IMR-90 (cell line): Measurements from ENCODE around the gene SCIN. TPM values are rescaled to one million over a fixed set of nuclear protein-coding genes. Genes with fewer than 3 reads are reported as not detected.

Experiments used
- ATAC-seq: fragments of 200-7000 bp; cut with Tn5 transposase; 2 replicates; pipeline ENCODE4 v1.9.1; 2020; ENCODE audit warnings: low read depth, mild to moderate bottlenecking, moderate library complexity
- BruUV-seq: library from RNA; stranded (reverse); fragments of 400-500 nt; replicated peaks from 2 replicates; lab custom pipeline; 2021; lab: Mats Ljungman, UMichigan
- CTCF ChIA-PET: fragments of 300-600 bp; formaldehyde crosslinking; extraction: SDS; loops from one replicate; lab custom pipeline; 2021; ENCODE audit warnings: antibody characterized with exemption; lab: Yijun Ruan, JAX
- POLR2A ChIA-PET: fragments of 300-600 bp; sonication (Branson Sonifier 250); formaldehyde crosslinking; loops from one replicate; lab custom pipeline; 2022; ENCODE audit warnings: antibody characterized with exemption; ENCODE audit not compliant: unreplicated experiment; lab: Charles Lee
- DNase-seq: peaks from one replicate; pipeline ENCODE4 v3.0.0; 2013
- H2AFZ ChIP-seq: replicated peaks from 2 replicates; pipeline ENCODE3; 2013; ENCODE audit warnings: low read length, mild to moderate bottlenecking; ENCODE audit not compliant: poor library complexity
- H2AK5ac ChIP-seq: 2 replicates; pipeline ENCODE4 v1.6.1; 2013; ENCODE audit warnings: low read depth, low read length, inconsistent platforms
- H2AK9ac ChIP-seq: replicated peaks from 2 replicates; pipeline ENCODE3; 2013; ENCODE audit warnings: mild to moderate bottlenecking, low read depth, low read length, moderate library complexity; ENCODE audit not compliant: poor library complexity
- H2BK120ac ChIP-seq: 2 replicates; pipeline ENCODE4 v1.6.1; 2013; ENCODE audit warnings: low read depth, low read length, inconsistent platforms
- H2BK15ac ChIP-seq: 3 replicates; pipeline ENCODE4 v1.6.1; 2013; ENCODE audit warnings: low read depth, low read length, inconsistent platforms
- H2BK20ac ChIP-seq: 2 replicates; pipeline ENCODE4 v1.6.1; 2013; ENCODE audit warnings: low read depth, mild to moderate bottlenecking, inconsistent platforms, low read length, moderate library complexity
- H2BK5ac ChIP-seq: 2 replicates; pipeline ENCODE4 v1.6.1; 2013; ENCODE audit warnings: mild to moderate bottlenecking, low read depth, low read length, inconsistent platforms; ENCODE audit not compliant: poor library complexity, severe bottlenecking
- H3K14ac ChIP-seq: replicated peaks from 2 replicates; pipeline ENCODE4 v1.6.1; 2013; ENCODE audit warnings: low read depth, low read length, inconsistent platforms
- H3K18ac ChIP-seq: 2 replicates; pipeline ENCODE4 v1.6.1; 2013; ENCODE audit warnings: low read depth, low read length, control low read depth
- H3K23ac ChIP-seq: 2 replicates; pipeline ENCODE4 v1.6.1; 2013; ENCODE audit warnings: low read depth, low read length, inconsistent platforms
- H3K27ac ChIP-seq: 2 replicates; pipeline ENCODE4 v1.5.1; 2013; ENCODE audit warnings: mild to moderate bottlenecking, control low read depth, low read length; ENCODE audit not compliant: insufficient read depth
- H3K27me3 ChIP-seq: 2 replicates; pipeline ENCODE4 v1.6.1; 2013; ENCODE audit warnings: low read length; ENCODE audit not compliant: control insufficient read depth, insufficient read depth
- H3K36me3 ChIP-seq: 2 replicates; pipeline ENCODE4 v1.6.1; 2013; ENCODE audit warnings: low read length, mixed read lengths; ENCODE audit not compliant: control insufficient read depth, insufficient read depth
- H3K4ac ChIP-seq: 2 replicates; pipeline ENCODE4 v1.6.1; 2013; ENCODE audit warnings: low read depth, low read length, inconsistent platforms
- H3K4me1 ChIP-seq: 2 replicates; pipeline ENCODE4 v1.6.1; 2013; ENCODE audit warnings: low read length, mixed read lengths; ENCODE audit not compliant: control insufficient read depth, insufficient read depth
- H3K4me2 ChIP-seq: 2 replicates; pipeline ENCODE4 v1.6.1; 2013; ENCODE audit warnings: low read depth, mild to moderate bottlenecking, control low read depth, low read length, moderate library complexity
- H3K4me3 ChIP-seq: 2 replicates; pipeline ENCODE4 v1.5.1; 2013; ENCODE audit warnings: low read depth, mild to moderate bottlenecking, control low read depth, low read length, moderate library complexity; ENCODE audit not compliant: insufficient read depth
- H3K56ac ChIP-seq: 2 replicates; pipeline ENCODE4 v1.6.1; 2013; ENCODE audit warnings: low read length, inconsistent platforms; ENCODE audit not compliant: insufficient read depth; ENCODE audit errors: extremely low read depth
- H3K79me1 ChIP-seq, 2 experiments: 2 replicates each; pipeline ENCODE4 v1.6.1; 2013; ENCODE audit warnings: low read length in 2 of 2, inconsistent platforms in 1 of 2, low read depth in 1 of 2
- H3K9ac ChIP-seq: 2 replicates; pipeline ENCODE4 v1.6.1; 2013; ENCODE audit warnings: low read depth, low read length, control low read depth
- H3K9me1 ChIP-seq: 2 replicates; pipeline ENCODE4 v1.6.1; 2013; ENCODE audit warnings: low read length, inconsistent platforms; ENCODE audit not compliant: insufficient read depth
- H3K9me3 ChIP-seq: 2 replicates; pipeline ENCODE4 v1.6.1; 2013; ENCODE audit warnings: low read length; ENCODE audit not compliant: control insufficient read depth, insufficient read depth
- H4K20me1 ChIP-seq: 2 replicates; pipeline ENCODE4 v1.6.1; 2013; ENCODE audit warnings: low read length, inconsistent platforms; ENCODE audit not compliant: insufficient read depth
- H4K5ac ChIP-seq: 2 replicates; pipeline ENCODE4 v1.6.1; 2013; ENCODE audit warnings: mild to moderate bottlenecking, low read depth, low read length, control low read depth
- H4K8ac ChIP-seq, 2 experiments: 2 replicates each; pipeline ENCODE4 v1.6.1; 2013; ENCODE audit warnings: low read depth in 2 of 2, low read length in 2 of 2, control low read depth in 1 of 2, inconsistent platforms in 1 of 2
- H4K91ac ChIP-seq: 2 replicates; pipeline ENCODE4 v1.6.1; 2013; ENCODE audit warnings: low read depth, low read length, inconsistent platforms; ENCODE audit not compliant: insufficient read depth
- BHLHE40 ChIP-seq: fragments of 150-350 bp; IDR thresholded peaks from 2 replicates; pipeline ENCODE4 v1.6.1; 2016; ENCODE audit warnings: mild to moderate bottlenecking, low read depth, low read length
- CEBPB ChIP-seq: IDR thresholded peaks from 2 replicates; pipeline ENCODE4 v1.6.1; 2012; ENCODE audit warnings: low read depth, low read length, improper control_type of control experiment
- CHD1 ChIP-seq: IDR thresholded peaks from 2 replicates; pipeline ENCODE4 v1.6.1; 2012; ENCODE audit warnings: low read depth, low read length, improper control_type of control experiment
- CTCF ChIP-seq: conservative IDR thresholded peaks from 2 replicates; pipeline ENCODE4 v1.5.1; 2012; ENCODE audit warnings: mild to moderate bottlenecking, low read depth, low read length, improper control_type of control experiment
- ELK1 ChIP-seq: fragments of 150-350 bp; IDR thresholded peaks from 2 replicates; pipeline ENCODE4 v1.6.1; 2016; ENCODE audit warnings: low read depth, mild to moderate bottlenecking, low read length, moderate library complexity, borderline replicate concordance
- FOS ChIP-seq: fragments of 150-350 bp; IDR thresholded peaks from 2 replicates; pipeline ENCODE4 v1.6.1; 2016; ENCODE audit warnings: low read depth, low read length
- MAFK ChIP-seq: IDR thresholded peaks from 2 replicates; pipeline ENCODE4 v1.6.1; 2012; ENCODE audit warnings: low read depth, low read length, improper control_type of control experiment
- MAZ ChIP-seq: IDR thresholded peaks from 2 replicates; pipeline ENCODE4 v1.6.1; 2012; ENCODE audit warnings: low read depth, mild to moderate bottlenecking, low read length, improper control_type of control experiment, moderate library complexity, borderline replicate concordance
- MXI1 ChIP-seq: IDR thresholded peaks from 2 replicates; pipeline ENCODE4 v1.6.1; 2012; ENCODE audit warnings: low read depth, mild to moderate bottlenecking, low read length, moderate library complexity, borderline replicate concordance
- NFE2L2 ChIP-seq: fragments of 150-350 bp; IDR thresholded peaks from 2 replicates; pipeline ENCODE4 v1.6.1; 2016; ENCODE audit warnings: low read depth, mild to moderate bottlenecking, low read length
- POLR2A ChIP-seq: IDR thresholded peaks from 2 replicates; pipeline ENCODE4 v1.6.1; 2012; ENCODE audit warnings: mild to moderate bottlenecking, low read depth, low read length
- RAD21 ChIP-seq: IDR thresholded peaks from 2 replicates; pipeline ENCODE4 v1.6.1; 2012; ENCODE audit warnings: low read length, improper control_type of control experiment
- RCOR1 ChIP-seq: IDR thresholded peaks from 2 replicates; pipeline ENCODE4 v1.6.1; 2012; ENCODE audit warnings: mild to moderate bottlenecking, low read length, improper control_type of control experiment; ENCODE audit not compliant: insufficient replicate concordance
- RFX5 ChIP-seq: IDR thresholded peaks from 2 replicates; pipeline ENCODE4 v1.8.0; 2012; ENCODE audit warnings: low read depth, mild to moderate bottlenecking, low read length, moderate library complexity
- SMC3 ChIP-seq: fragments of 150-350 bp; IDR thresholded peaks from 2 replicates; pipeline ENCODE4 v1.6.1; 2016; ENCODE audit warnings: low read depth, mild to moderate bottlenecking, antibody characterized with exemption, low read length, moderate library complexity
- USF2 ChIP-seq: fragments of 150-350 bp; IDR thresholded peaks from 2 replicates; pipeline ENCODE4 v1.6.1; 2017; ENCODE audit warnings: mild to moderate bottlenecking, antibody characterized with exemption, low read length, low read depth
- WGBS, 2 experiments: methylation state at CpG; one replicate each; pipeline versions ENCODE4 v1.1.5 to v1.1.7; 2013; ENCODE audit warnings: missing lambda C conversion rate in 2 of 2; ENCODE audit not compliant: insufficient read length in 1 of 2; ENCODE audit errors: extremely low coverage in 2 of 2; 5-methylcytosine and 5-hydroxymethylcytosine counted together
- dilution Hi-C: fragments of 300-500 bp; cut with HindIII; formaldehyde crosslinking; loops from one replicate; pipeline ENCODE4 v1.14.3; 2018; ENCODE audit warnings: low sequenced_read_pairs; ENCODE audit not compliant: unreplicated experiment
- in situ Hi-C: fragments of 300-500 bp; cut with MboI; formaldehyde crosslinking; loops from 3 replicates; pipeline ENCODE4 v1.14.3; 2019; ENCODE audit warnings: low sequenced_read_pairs, inconsistent platforms, mixed read lengths
- intact Hi-C: fragments of 100-400 bp; cut with micrococcal nuclease; formaldehyde crosslinking; loops from 2 replicates; pipeline ENCODE4 v1.10.0; 2022
- polyA plus RNA-seq, 3 experiments: library from polyadenylated mRNA; depleted of rRNA; stranded (reverse); fragments of >200 nt; gene quantifications; 2 replicates each; pipeline ENCODE4 v1.2.3, GENCODE V29; 2012; ENCODE audit warnings: low replicate concordance in 1 of 3
- total RNA-seq: library from RNA; depleted of rRNA; stranded (reverse); fragments of >200 nt; gene quantifications from 2 replicates; pipeline ENCODE4 v1.2.3, GENCODE V29; 2012

SCIN gene
- total and polyA plus RNA-seq, 2 of the 4 experiments (the other 2 are of a cell fraction), result under 0.01 to 0.05 TPM

GRCh38 chr7:12650080-12650479, 79.6 kb downstream of the SCIN start:
- Histone ChIP-seq H3K36me3 (no peaks in the 10 kb centered on the region), H3K23ac (no peak overlapping the region), H3K9ac (no peak overlapping the region), H3K27ac (no peak overlapping the region), H3K4me3 (no peak overlapping the region), H2AFZ (no peak overlapping the region), H3K9me3 (peaks cover 3% of the 10 kb centered on the region; the same call in 1 of the 2 replicates), H3K4me1 (peaks cover 2% of the 10 kb centered on the region; the same call in 1 of the 2 replicates), H2BK5ac (no peak overlapping the region), H3K9me1 (no peaks in the 10 kb centered on the region), H2AK5ac (no peak overlapping the region), H3K4ac (no peak overlapping the region), H3K4me2 (no peak overlapping the region), H4K20me1 (no peaks in the 10 kb centered on the region), H2BK15ac (no peak overlapping the region), H3K18ac (no peak overlapping the region), H2BK120ac (no peak overlapping the region), H4K91ac (no peak overlapping the region), H2AK9ac (no peak overlapping the region), H4K5ac (no peak overlapping the region), H4K8ac (no peak overlapping the region), H3K14ac (no peak overlapping the region), H3K27me3 (no peaks in the 10 kb centered on the region), H2BK20ac (no peak overlapping the region), H3K56ac (no peak overlapping the region), H3K79me1 (no peaks in the 10 kb centered on the region)
- TF ChIP-seq CTCF, result no peak
- TF ChIP-seq USF2, result no peak
- no peak for TF ChIP-seq MAFK
- no peak for TF ChIP-seq RCOR1
- no peak for TF ChIP-seq RAD21
- TF ChIP-seq BHLHE40, result no peak
- TF ChIP-seq CHD1, result no peak
- no peak for TF ChIP-seq MXI1
- no peak for TF ChIP-seq ELK1
- no peak for TF ChIP-seq FOS
- TF ChIP-seq SMC3, result no peak
- no peak for TF ChIP-seq RFX5
- no peak for TF ChIP-seq POLR2A
- no peak for TF ChIP-seq MAZ
- no peak for TF ChIP-seq NFE2L2
- TF ChIP-seq CEBPB, result no peak
- dilution Hi-C loops (no loop called here), in situ Hi-C loops (loop anchor here (25.0 kb wide), 1 partner anchor 1337 kb away; the partner anchor contains the start of gene ETV1), intact Hi-C loops (no loop called here)
- ChIA-PET CTCF (no interaction called here), POLR2A (no interaction called here)
- BruUV-seq, result no TSS peak
- no CpG with 5 or more reads among the region's 2 CpGs for WGBS, 2 experiments
- DNase-seq (no peak), ATAC-seq (no peak)
